CMK (cell line): Measurements from ENCODE around the gene MBTPS1.

ENCODE experiments used
- DNase-seq: peaks from one replicate; pipeline ENCODE4 v3.0.0-alpha.2; 2010; ENCODE audit warnings: low read depth

The MBTPS1 gene

GRCh38 chr16:84074721-84075120 lies 42.0 kb downstream of the MBTPS1 start:
- DNase-seq, result no peak

GRCh38 chr16:84072014-84072413 lies 44.7 kb downstream of the MBTPS1 start:
- DNase-seq, result no peak

- DNase-seq, result no peak
Measured at GRCh38 chr16:84071121-84071520, 45.6 kb downstream of the MBTPS1 start.

- no peak for DNase-seq
Measured at GRCh38 chr16:84069540-84069939, 47.2 kb downstream of the MBTPS1 start.

GRCh38 chr16:84068783-84069462 lies 47.8 kb downstream of the MBTPS1 start:
- DNase-seq, result no peak

- DNase-seq, result no peak
Measured at GRCh38 chr16:84068041-84068440, 48.7 kb downstream of the MBTPS1 start.

- DNase-seq, result no peak
Measured at GRCh38 chr16:84067640-84068039, 49.1 kb downstream of the MBTPS1 start.

- no peak for DNase-seq
Measured at GRCh38 chr16:84065536-84066132, 51.1 kb downstream of the MBTPS1 start.

GRCh38 chr16:84063980-84064379 lies 52.8 kb downstream of the MBTPS1 start:
- no peak for DNase-seq

- DNase-seq, result peak; percentile 48
Measured at GRCh38 chr16:84062734-84063640, 53.8 kb downstream of the MBTPS1 start.

GRCh38 chr16:84061236-84061819 lies 55.4 kb downstream of the MBTPS1 start:
- no peak for DNase-seq

- no peak for DNase-seq
Measured at GRCh38 chr16:84059946-84060901, 56.5 kb downstream of the MBTPS1 start.

GRCh38 chr16:84059111-84059510 lies 57.6 kb downstream of the MBTPS1 start:
- DNase-seq, result no peak

GRCh38 chr16:84058664-84059063 lies 58.1 kb downstream of the MBTPS1 start:
- DNase-seq, result no peak

GRCh38 chr16:84058211-84058610 lies 58.5 kb downstream of the MBTPS1 start:
- no peak for DNase-seq

GRCh38 chr16:84056933-84057332 lies 59.8 kb downstream of the MBTPS1 start:
- DNase-seq, result no peak

GRCh38 chr16:84055801-84056634 lies 60.7 kb downstream of the MBTPS1 start:
- no peak for DNase-seq

GRCh38 chr16:84055366-84055765 lies 61.4 kb downstream of the MBTPS1 start:
- no peak for DNase-seq

- DNase-seq, result no peak
Measured at GRCh38 chr16:84054916-84055315, 61.8 kb downstream of the MBTPS1 start.

- no peak for DNase-seq
Measured at GRCh38 chr16:84054271-84054670, 62.5 kb downstream of the MBTPS1 start.
